PFSK-1 (cell line): ENCODE data around the gene ZNF445.

Experiments
- FOXP2 ChIP-seq: optimal IDR thresholded peaks from 2 replicates; pipeline ENCODE3; 2011; ENCODE audit warnings: borderline replicate concordance, control low read depth, inconsistent platforms; ENCODE audit not compliant: insufficient read depth; ENCODE audit errors: extremely low read length, extremely low read depth
- POLR2AphosphoS5 ChIP-seq: IDR thresholded peaks from 2 replicates; pipeline ENCODE4 v1.6.1; 2012; ENCODE audit warnings: low read depth, mild to moderate bottlenecking, control low read depth, low read length, moderate library complexity
- SIN3A ChIP-seq: IDR thresholded peaks from 2 replicates; pipeline ENCODE4 v1.6.1; 2012; ENCODE audit warnings: mild to moderate bottlenecking, low read length, moderate library complexity, borderline replicate concordance; ENCODE audit not compliant: insufficient read depth
- TAF1 ChIP-seq: IDR thresholded peaks from 2 replicates; pipeline ENCODE4 v1.6.1; 2012; ENCODE audit warnings: low read length, control low read depth, borderline replicate concordance; ENCODE audit not compliant: insufficient read depth
- TF ChIP-seq, protein P1 (sequence below), 2 experiments: IDR thresholded peaks; 2 replicates each; pipeline versions ENCODE4 v1.6.1 to v1.8.0; 2011 to 2012; ENCODE audit warnings: low read depth in 2 of 2, low read length in 2 of 2, control low read depth in 1 of 2, inconsistent platforms in 1 of 2, mild to moderate bottlenecking in 1 of 2, moderate library complexity in 1 of 2; ENCODE audit not compliant: insufficient read depth in 1 of 2

Gene ZNF445

DNA sequence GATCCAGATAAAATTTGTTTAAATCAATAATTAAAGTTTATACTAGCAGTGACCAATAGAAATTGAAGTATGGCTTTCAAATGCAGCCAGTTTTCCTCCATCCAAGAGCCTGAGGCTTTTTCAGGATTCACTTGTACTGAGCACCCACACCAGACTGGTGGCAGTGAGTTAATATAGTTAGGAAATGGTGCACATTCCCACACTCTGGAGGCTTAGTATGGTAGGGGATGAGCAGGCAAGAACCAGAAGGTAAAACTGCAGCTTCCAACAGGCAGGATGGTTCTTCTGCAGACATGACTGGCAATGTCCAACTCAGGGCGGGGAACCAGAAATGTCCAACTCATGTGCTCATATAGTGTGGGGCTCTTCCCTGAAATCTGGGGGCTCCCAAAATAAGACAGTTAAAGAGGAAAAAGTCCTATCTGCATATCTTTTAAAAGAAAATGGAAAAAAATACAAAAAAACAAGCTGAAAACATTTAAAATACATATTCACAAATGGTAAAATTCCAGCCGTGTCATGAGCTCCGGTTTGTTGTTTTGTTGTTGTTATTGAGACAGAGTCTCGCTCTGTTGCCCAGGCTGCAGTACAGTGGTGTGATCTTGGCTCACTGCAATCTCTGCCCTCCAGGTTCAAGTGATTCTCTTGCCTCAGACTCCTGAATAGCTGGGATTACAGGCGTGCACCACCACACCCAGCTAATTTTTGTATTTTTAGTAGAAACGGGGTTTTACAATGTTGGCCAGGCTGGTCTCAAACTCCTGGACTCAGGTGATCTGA, 18.4 kb upstream of the ZNF445 start:
- TF ChIP-seq, protein P1, sequence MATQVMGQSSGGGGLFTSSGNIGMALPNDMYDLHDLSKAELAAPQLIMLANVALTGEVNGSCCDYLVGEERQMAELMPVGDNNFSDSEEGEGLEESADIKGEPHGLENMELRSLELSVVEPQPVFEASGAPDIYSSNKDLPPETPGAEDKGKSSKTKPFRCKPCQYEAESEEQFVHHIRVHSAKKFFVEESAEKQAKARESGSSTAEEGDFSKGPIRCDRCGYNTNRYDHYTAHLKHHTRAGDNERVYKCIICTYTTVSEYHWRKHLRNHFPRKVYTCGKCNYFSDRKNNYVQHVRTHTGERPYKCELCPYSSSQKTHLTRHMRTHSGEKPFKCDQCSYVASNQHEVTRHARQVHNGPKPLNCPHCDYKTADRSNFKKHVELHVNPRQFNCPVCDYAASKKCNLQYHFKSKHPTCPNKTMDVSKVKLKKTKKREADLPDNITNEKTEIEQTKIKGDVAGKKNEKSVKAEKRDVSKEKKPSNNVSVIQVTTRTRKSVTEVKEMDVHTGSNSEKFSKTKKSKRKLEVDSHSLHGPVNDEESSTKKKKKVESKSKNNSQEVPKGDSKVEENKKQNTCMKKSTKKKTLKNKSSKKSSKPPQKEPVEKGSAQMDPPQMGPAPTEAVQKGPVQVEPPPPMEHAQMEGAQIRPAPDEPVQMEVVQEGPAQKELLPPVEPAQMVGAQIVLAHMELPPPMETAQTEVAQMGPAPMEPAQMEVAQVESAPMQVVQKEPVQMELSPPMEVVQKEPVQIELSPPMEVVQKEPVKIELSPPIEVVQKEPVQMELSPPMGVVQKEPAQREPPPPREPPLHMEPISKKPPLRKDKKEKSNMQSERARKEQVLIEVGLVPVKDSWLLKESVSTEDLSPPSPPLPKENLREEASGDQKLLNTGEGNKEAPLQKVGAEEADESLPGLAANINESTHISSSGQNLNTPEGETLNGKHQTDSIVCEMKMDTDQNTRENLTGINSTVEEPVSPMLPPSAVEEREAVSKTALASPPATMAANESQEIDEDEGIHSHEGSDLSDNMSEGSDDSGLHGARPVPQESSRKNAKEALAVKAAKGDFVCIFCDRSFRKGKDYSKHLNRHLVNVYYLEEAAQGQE (IDR thresholded peaks at IDR 0.05; ENCODE audit: insufficient read depth in 1 of 2, low read depth in 2 of 2, low read length in 2 of 2), result no peak
- TF ChIP-seq TAF1 (no peak), POLR2AphosphoS5 (no peak), FOXP2 (no peak)

DNA sequence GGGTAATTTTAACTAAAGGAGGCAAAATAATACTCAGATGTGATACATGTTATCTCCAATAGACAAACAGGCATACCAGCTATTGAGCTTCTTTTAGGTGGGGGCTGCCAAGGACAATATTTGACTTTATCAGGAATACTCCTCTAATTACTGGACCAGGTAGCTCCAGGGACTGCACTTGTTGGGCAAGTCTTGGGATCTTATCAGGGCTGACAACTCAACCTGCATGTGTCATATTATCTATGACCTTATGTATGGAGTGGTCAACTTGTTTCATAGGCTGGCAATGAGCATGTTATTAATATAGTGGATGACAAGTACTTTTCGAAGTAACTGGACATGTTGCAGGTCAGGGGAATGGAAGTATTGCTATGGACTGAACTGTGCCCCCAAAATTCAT, 15.0 kb upstream of the ZNF445 start:
- no peak for TF ChIP-seq FOXP2
- TF ChIP-seq, protein P1 (IDR thresholded peaks at IDR 0.05; ENCODE audit: insufficient read depth in 1 of 2, low read depth in 2 of 2, low read length in 2 of 2), result no peak
- no peak for TF ChIP-seq SIN3A
- TF ChIP-seq POLR2AphosphoS5, result no peak
- no peak for TF ChIP-seq TAF1

DNA sequence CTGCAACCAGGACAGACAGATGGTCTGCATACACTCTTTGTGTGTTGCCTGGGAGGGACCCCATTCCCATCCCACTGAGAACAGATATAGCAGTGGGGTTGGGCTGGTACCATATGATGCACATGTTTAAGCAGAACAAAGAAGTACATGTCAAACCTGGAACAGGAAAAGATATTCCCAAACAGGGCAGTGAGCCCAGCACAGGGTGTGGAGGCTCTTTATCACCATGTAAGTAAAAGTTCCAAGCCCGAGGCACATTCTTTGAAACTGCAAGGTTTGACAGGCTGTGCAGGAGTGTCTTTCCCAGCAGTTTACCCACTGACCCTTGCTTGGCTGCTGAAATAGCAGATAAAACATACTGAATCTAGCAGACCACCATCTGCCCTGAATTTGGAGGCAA, 5.3 kb upstream of the ZNF445 start:
- TF ChIP-seq TAF1, result no peak
- no peak for TF ChIP-seq SIN3A
- TF ChIP-seq, protein P1 (IDR thresholded peaks at IDR 0.05; ENCODE audit: insufficient read depth in 1 of 2, low read depth in 2 of 2, low read length in 2 of 2), result no peak
- TF ChIP-seq POLR2AphosphoS5, result no peak
- TF ChIP-seq FOXP2, result no peak

DNA sequence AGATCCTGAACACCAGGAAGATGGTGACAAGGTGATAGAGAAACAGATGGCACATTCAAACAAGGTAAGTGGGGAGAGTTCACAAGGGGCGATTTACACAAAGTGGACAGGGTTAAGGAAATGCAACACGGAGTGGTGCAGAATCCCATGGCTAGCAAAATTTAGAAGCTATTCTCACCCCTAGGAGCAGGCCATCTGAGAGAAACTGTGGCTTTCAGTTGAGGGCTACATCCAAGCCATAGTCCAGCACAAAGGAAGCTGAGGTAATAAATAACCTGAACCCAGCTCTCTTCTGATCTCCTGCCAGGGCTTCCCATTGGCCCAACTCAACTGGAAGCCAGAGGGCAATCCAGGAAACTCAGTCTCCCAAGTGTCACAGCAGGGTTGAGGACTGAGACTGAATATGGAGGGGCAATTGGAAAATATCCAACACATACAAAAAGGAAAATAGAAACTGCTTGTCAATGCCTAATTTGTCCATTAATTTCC, 1.2 kb upstream of the ZNF445 start:
- no peak for TF ChIP-seq FOXP2
- no peak for TF ChIP-seq SIN3A
- TF ChIP-seq POLR2AphosphoS5, result no peak
- TF ChIP-seq, protein P1 (IDR thresholded peaks at IDR 0.05; ENCODE audit: insufficient read depth in 1 of 2, low read depth in 2 of 2, low read length in 2 of 2), result no peak
- TF ChIP-seq TAF1, result no peak
